ENCODE measurements around the gene ICA1L.

GRCh38 chr2:202870431-202871299, 901 bp downstream of the ICA1L start:
- TF ChIP-seq EZH2 (IDR thresholded peaks at IDR 0.05; ENCODE audit: borderline replicate concordance, low read depth, low read length, poor library complexity, severe bottlenecking) (no peak), CTCF (conservative IDR thresholded peaks at IDR 0.05; ENCODE audit: low read depth, low read length) (peak; percentile 71)

Data from A673 (cell line).